Measurements from ENCODE around the gene NELL2.

Gene NELL2

GRCh38 chr12:44563486-44563885 is 312.6 kb downstream of the NELL2 start:
- no peak for DNase-seq (ENCODE audit: low read depth, low spot score)
- H3K27ac ChIP-seq = no peak overlapping the region

- no peak for DNase-seq (ENCODE audit: low read depth, low spot score)
- no peak overlapping the region for H3K27ac ChIP-seq
These were observed 317.6 kb downstream of the NELL2 start for GRCh38 chr12:44558340-44559100.

DNA sequence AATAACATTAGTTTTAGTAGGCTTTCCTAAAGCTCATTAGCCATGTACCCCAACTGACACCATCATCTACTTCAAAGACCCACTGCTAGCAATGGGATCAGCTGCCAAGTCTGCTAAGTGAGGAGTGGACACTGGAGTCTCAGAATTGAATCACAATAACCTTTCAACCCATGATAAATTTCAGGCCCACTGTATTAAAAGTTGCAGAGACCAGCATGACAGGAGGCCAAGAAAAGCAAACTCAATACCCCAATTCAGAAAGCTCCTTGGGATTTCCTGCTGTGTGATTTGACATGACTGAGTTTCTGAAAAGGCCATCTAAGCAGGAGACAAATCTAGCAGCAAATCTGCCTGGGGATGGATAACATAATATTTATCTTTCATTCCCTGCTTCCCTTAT is 320.7 kb downstream of the NELL2 start:
- no peak for DNase-seq (ENCODE audit: low read depth, low spot score)
- H3K27ac ChIP-seq = no peak overlapping the region

DNA sequence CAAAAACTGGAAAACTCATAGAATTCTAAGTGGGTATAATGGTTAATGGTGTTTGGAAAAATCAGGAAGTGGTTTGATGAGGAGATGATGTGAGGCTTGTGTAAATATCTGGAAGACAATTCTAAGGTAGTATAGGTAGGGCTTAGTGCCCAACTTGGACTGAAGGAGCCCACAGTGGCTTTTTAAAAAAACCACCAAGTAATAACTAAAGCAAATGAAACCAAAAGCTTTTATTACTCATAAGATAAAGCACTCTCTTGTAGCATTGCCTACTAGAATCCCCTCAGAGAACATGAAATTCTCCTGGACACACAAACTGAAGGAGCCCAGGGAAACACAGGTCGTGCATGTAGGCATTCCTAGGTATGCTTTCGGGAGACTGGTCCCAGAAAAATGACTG is 324.5 kb downstream of the NELL2 start:
- DNase-seq (ENCODE audit: low read depth, low spot score) = no peak
- H3K27ac ChIP-seq = no peak overlapping the region

GRCh38 chr12:44550377-44550776 is 325.7 kb downstream of the NELL2 start:
- no peak overlapping the region for H3K27ac ChIP-seq
- DNase-seq (ENCODE audit: low read depth, low spot score) = no peak

- no peak for DNase-seq (ENCODE audit: low read depth, low spot score)
- no peak overlapping the region for H3K27ac ChIP-seq
These were observed 330.1 kb downstream of the NELL2 start for GRCh38 chr12:44546060-44546459.

GRCh38 chr12:44544018-44544417 is 332.1 kb downstream of the NELL2 start:
- no peak for DNase-seq (ENCODE audit: low read depth, low spot score)
- no peak overlapping the region for H3K27ac ChIP-seq

- no peak overlapping the region for H3K27ac ChIP-seq
- DNase-seq (ENCODE audit: low read depth, low spot score) = no peak
These were observed 333.4 kb downstream of the NELL2 start for GRCh38 chr12:44542716-44543115.

GRCh38 chr12:44537354-44537753 is 338.8 kb downstream of the NELL2 start:
- DNase-seq (ENCODE audit: low read depth, low spot score) = no peak

GRCh38 chr12:44532940-44533339 is 343.2 kb downstream of the NELL2 start:
- DNase-seq (ENCODE audit: low read depth, low spot score) = no peak
- H3K27ac ChIP-seq = no peak overlapping the region

More at GRCh38 chr12:44537354-44537753, 338.8 kb downstream of the NELL2 start:
- no peak overlapping the region for H3K27ac ChIP-seq

- DNase-seq (ENCODE audit: low read depth, low spot score) = no peak
- H3K27ac ChIP-seq = no peak overlapping the region
These were observed 344.7 kb downstream of the NELL2 start for GRCh38 chr12:44531320-44531971.

- no peak for DNase-seq (ENCODE audit: low read depth, low spot score)
- no peak overlapping the region for H3K27ac ChIP-seq
These were observed 349.4 kb downstream of the NELL2 start for GRCh38 chr12:44526655-44527182.

DNA sequence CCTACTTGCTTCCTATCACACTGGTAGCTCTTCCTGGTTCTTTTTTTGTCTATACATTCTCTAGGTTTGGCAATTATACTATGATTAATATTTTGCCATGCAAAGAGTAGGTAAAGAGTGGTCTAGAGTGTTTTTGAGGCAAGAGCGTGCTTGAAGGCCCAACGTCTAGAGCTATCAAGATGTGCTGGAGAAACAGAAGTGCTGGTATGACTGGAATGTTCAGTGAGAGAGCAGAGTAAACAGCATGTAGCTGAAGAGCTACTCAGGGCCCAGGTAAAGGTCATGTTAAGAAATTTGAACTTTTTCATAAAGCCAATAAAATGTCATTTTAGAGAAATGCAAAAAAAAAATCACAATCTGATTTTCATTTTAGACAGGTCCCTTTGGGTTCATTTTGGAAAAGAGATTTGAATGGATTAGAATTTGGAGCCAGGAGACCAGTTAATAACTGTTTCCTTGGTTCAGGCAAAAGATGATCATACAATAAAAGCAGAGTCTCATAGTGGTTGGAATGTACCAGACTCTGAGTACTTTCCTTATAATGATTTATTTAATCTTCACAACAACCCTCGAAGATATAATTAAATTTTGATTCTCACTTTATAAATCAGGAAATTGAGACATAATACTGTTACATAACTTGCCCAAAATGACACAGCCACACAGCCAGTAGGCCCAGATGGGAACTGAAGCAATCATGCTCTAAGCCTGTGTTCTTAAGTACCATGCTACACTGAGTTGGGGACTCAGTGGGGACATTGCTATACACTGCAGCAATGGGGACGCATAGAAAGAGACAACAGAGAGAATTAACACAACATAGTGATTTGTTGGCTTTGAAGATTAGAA is 350.1 kb downstream of the NELL2 start:
- H3K27ac ChIP-seq = no peak overlapping the region
- no peak for DNase-seq (ENCODE audit: low read depth, low spot score)

- no peak for DNase-seq (ENCODE audit: low read depth, low spot score)
These were observed 352.3 kb downstream of the NELL2 start for GRCh38 chr12:44523828-44524227.

DNA sequence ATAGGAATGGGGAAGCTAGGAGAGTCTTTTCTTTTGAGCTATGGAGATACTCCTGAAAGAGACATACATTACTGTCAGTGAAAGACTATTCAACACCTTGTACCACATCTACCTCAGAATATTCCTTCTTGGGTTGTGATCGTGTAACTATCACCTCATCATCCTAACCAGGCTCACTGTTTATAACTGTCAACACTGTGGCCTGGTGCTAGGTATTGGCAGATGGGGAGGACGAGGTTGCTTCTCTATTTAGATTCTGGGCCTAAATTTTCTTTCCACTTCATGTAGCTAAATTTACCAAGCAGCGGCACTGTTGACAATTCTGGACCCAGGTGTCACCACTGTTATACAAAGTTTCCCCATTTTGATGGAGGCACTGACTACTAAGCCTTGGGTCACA is 354.4 kb downstream of the NELL2 start:
- H3K27ac ChIP-seq = no peak overlapping the region
- DNase-seq (ENCODE audit: low read depth, low spot score) = no peak

More at GRCh38 chr12:44523828-44524227, 352.3 kb downstream of the NELL2 start:
- H3K27ac ChIP-seq = no peak overlapping the region

DNA sequence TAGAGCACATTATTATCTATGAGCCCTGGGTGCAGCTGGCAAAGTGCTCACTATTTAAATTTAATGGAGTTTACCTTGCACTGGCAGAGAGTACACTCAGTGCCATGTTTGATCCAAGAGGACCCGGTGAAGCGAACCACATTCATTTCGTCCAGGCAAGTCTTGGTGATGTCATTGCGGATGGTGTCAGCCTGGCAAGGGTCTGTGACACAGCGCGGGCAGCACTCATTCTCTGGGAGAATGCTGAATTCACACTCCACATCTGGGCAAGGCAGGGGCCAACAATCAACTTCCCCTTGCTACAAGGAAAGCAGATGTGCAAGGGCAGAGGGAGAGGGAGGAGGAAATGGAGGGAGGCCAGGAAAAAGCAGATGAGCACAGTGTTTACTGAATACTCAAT is 356.2 kb downstream of the NELL2 start:
- H3K27ac ChIP-seq = no peak overlapping the region
- no peak for DNase-seq (ENCODE audit: low read depth, low spot score)

GRCh38 chr12:44511289-44511688 is 364.8 kb downstream of the NELL2 start:
- DNase-seq (ENCODE audit: low read depth, low spot score) = no peak
- no peak overlapping the region for H3K27ac ChIP-seq

GRCh38 chr12:44510510-44510909 is 365.6 kb downstream of the NELL2 start:
- no peak for DNase-seq (ENCODE audit: low read depth, low spot score)
- H3K27ac ChIP-seq = no peak overlapping the region

DNA sequence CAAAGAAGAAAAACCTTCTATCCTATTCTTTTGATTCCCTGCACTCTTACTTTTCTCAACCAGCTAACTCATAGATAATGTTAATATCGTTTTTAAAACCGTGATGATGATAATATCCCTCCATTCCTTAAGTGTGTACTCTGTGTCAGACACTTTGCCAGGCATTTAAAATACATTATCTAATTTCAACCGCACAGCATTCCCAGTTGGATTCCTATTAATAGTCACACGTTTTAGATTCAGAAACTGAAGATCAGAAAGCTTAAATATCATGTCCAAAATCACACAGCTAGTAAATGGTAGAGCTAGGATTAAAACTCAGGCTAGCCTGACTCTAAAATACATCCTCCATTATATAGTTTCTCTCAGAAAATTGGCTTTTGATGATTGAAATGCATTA is 366.0 kb downstream of the NELL2 start:
- no peak for DNase-seq (ENCODE audit: low read depth, low spot score)
- no peak overlapping the region for H3K27ac ChIP-seq

DNA sequence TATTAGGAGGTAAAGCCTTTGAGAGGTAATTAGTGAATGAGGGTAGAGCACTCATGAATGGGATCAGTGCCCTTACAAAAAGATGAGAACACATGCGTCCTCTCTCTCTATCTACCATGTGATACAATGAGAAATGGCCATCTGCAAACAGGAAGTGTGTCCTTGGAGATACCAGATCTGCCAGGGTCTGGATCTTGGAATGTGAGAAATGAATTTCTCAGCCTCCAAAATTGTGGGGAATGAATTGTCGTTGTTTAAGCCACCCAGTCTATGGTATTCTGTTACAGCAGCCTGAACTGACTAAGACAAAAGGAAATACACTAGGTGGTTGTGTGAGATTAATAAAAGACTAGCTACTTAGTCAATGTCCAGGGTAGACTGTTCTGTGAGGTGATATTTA is 366.6 kb downstream of the NELL2 start:
- no peak for DNase-seq (ENCODE audit: low read depth, low spot score)
- no peak overlapping the region for H3K27ac ChIP-seq

DNA sequence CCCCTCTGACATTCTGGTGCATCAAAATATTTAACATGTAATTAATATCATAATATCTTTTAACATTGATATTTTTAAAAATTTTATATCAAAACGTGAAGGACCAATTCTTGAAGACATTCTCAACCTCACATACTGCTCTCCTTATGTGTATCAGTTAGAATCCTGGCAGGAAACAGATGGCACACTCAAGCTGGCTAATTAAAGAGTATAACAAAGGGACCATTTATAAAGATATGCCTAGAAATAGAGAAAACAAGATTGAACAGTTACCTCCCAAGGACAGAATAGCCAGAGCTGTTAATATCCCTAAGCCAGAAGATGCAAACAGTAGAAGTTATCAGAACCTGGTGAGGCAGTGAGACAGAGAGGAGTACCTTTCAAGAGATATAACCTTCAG is 368.7 kb downstream of the NELL2 start:
- H3K27ac ChIP-seq = no peak overlapping the region
- no peak for DNase-seq (ENCODE audit: low read depth, low spot score)

Measured in epithelial cell of prostate (primary cell).